Measurements from ENCODE around the gene SPDYE2.
A peak's percentile ranks its signal among the peaks of the same experiment; 100 is the strongest.
"Not testable (repeated sequence)": the region's sequence is repeated elsewhere in the genome, so short reads cannot be mapped to it uniquely, and the experiment has no call there.

Gene SPDYE2

DNA sequence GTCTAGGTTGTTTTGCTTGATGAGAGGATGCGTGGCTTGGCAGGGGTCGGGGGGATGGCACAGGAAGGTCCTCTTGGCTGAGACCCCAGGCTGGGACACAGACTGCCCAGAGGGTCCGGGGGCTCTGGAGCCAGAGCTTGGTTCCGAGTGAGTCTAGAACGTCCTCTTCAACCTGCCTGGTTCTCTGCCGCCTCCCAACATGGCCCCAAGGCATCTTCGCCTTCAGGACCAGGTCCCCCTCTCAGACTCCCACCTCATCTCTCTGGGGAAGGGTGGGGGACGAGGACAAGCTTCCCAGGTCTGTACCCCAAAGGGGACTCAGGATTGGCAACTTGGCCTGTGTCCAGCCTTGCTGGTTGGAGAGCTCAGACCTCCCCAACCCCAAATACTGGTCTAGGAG lies 8.9 kb upstream of the SPDYE2 start:
- not testable (repeated sequence) for DNase-seq

DNA sequence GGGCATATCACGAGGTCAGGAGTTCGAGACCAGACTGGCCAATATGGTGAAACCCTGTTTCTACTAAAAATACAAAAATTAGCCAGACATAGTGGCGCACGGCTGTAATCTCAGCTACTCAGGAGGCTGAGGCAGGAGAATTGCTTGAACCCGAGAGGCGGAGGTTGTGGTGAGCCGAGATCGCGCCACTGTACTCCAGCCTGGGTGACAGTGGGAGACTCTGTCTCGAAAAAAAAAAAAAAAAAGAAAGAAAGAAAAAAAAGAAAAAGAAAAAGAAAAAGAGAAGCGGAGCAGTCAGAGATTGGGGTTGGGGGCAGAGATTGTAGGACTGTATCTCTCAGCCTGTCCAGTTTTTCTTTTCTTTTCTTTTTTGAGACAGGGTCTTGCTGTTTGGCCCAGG lies 8.3 kb upstream of the SPDYE2 start:
- not testable (repeated sequence) for DNase-seq

DNA sequence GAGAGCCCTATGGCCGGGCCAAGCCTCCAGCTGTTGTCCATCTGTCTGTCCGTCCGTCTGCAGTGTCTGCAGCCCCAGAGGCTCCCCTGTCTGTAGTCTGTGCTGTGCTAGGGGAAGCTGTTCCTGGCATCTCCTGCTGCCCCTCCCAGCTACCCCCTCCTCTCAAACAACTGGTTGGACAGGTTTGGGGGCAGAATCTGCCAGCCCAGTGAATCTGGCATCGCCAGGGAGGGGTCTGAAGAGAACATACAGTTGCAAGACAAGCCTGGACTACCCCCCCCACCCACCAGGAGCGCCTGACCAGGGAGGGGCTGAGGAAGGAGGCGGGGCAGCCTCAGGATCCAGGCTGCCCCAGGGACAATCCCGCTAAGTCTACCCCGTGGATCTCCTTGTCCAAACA lies 7.4 kb upstream of the SPDYE2 start, which contains the start of gene UPK3BL2:
TSS of gene UPK3BL2 (minus strand) at position 101 of the 400 bp plus-strand sequence. CDS start at position 41, 60 bp downstream.
- DNase-seq: not testable (repeated sequence)

DNA sequence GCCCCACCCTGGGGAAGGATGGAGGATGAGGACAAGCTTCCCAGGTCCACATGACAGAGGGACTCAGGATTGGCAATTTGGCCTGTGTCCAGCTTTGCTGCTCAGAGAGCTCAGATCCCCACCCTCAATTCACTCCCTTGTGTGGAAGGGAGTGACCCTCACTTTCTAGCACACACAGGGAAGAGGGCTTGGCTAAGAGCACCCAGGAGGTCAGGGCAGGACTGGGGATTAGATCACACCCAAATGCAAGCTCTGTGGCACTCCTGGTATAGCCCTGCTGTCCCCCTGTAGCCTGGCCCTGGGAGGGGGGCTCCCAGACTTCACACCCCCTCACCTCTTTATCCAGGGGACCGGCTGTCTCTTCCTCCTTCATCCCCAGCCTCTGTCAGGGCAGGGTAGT lies 6.7 kb upstream of the SPDYE2 start:
- DNase-seq: not testable (repeated sequence)

DNA sequence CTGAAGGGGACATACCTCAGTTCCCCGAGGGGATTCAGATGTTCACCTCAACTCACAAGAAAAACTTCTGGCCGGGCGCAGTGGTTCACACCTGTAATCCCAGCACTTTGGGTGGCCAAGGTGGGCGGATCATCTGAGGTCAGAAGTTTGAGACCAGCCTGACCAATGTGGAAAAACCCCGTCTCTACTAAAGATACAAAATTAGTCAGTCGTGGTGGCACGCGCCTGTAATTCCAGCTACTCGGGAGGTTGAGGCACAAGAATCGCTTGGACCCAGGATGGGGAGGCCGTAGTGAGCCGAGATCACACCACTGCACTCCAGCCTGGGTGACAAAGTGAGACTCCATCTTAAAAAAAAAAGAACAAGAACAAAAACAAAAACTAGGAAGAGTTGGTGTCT lies 5.7 kb upstream of the SPDYE2 start:
- not testable (repeated sequence) for DNase-seq

- not testable (repeated sequence) for DNase-seq
Observed at GRCh38 chr7:102546353-102546752, 4.7 kb upstream of the SPDYE2 start.

DNA sequence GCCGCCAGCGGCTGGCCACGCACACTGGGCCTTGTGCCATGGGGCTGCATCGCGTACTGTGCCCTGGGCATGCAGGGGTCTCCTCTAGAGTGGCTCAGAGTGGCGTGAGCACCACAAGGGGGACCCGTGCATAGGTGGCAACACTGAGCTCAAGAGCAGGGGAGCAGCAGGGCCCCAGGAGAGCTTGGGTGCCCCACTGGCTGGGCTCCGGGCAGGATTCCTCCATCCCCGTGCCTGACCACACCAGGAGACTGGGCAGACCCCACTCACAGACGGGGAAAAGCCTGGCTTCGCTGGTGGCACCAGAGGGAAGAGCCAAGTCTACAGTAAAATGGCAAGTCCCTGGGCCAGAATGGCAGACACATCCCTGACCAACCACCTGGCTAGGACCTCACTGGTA lies 17.6 kb downstream of the SPDYE2 start:
- not testable (repeated sequence) for DNase-seq

DNA sequence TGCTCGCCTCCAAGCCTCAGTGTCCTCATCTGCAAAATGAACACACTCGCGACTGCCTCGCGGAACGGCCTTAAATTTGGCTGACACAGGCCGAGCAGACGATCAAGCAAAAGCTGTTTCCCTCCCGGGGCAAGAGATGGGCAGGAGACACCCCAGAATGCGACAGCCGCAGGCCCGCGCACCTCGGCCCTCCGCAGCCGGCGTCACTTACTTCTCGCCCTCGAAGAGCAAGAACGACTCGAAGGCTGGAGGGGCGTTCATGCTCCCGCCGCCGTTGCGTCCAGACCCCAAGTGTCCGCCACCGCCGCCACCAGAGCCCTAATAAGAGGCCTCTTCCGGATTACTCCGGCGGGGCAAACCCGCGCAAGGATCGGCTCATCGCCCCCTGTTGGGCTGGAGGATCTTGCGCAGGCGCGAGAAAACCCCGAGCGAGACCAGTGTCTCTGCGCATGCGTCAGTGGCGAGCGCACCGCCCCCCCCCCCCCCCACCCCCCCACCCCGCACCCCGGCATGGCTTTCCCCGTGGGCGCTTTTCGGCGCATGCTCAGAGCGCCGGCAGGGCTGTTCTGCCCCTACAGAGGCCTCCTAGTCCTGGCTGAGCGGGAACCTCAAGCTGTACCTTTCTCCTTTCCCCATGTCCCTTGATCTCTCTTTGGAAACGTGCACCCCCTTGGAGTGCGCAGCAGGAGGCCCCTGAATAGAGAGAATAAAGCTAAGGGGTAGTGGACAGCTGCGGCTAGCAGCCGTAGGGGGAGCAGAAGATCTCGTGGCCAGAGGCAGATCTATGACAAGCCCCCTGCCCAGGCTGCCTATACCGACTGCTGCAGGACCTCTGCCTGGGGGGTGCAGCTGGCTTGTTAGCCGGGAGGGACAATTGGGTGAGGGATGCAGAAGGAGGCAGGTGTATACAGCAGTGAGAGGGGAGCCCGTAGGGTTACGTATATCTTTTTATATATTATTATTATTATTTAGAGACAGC lies 21.5 kb downstream of the SPDYE2 start, which contains the start of gene POLR2J3:
TSS of gene POLR2J3 (minus strand) at position 323 of the 979 bp plus-strand sequence. CDS start at position 261, 62 bp downstream.
- DNase-seq: peak; percentile 99

DNA sequence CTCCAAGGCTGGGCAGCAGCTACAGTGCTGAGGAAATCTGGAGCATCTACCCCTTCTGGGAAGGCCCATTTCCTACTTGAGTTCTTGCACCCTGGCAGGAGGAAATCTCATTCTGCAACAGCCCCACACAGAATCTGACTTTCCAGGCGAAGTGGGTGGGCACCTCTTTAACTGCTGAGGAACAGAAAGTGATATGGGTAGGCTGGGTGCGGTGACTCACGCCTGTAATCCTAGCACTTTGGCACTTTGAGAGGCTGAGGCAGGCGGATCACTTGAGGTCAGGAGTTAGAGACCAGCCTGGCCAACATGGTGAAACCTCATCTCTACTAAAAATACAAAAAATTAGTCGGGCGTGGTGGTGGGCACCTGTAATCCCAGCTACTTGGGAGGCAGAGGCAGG lies 23.6 kb downstream of the SPDYE2 start:
- DNase-seq: not testable (repeated sequence)

- not testable (repeated sequence) for DNase-seq
Observed at GRCh38 chr7:102576363-102576762, 25.3 kb downstream of the SPDYE2 start.

GRCh38 chr7:102577315-102578240 lies 26.6 kb downstream of the SPDYE2 start:
- not testable (repeated sequence) for DNase-seq

GRCh38 chr7:102578486-102578885 lies 27.5 kb downstream of the SPDYE2 start:
- not testable (repeated sequence) for DNase-seq

- DNase-seq: not testable (repeated sequence)
Observed at GRCh38 chr7:102581722-102582121, 30.7 kb downstream of the SPDYE2 start.

GRCh38 chr7:102583495-102583894 lies 32.5 kb downstream of the SPDYE2 start:
- not testable (repeated sequence) for DNase-seq

GRCh38 chr7:102589857-102590256 lies 38.8 kb downstream of the SPDYE2 start:
- DNase-seq: not testable (repeated sequence)

- DNase-seq: not testable (repeated sequence)
Observed at GRCh38 chr7:102592477-102593019, 41.5 kb downstream of the SPDYE2 start.

GRCh38 chr7:102593637-102594334 lies 42.8 kb downstream of the SPDYE2 start:
- not testable (repeated sequence) for DNase-seq

GRCh38 chr7:102596036-102596435 lies 45.0 kb downstream of the SPDYE2 start:
- not testable (repeated sequence) for DNase-seq

DNA sequence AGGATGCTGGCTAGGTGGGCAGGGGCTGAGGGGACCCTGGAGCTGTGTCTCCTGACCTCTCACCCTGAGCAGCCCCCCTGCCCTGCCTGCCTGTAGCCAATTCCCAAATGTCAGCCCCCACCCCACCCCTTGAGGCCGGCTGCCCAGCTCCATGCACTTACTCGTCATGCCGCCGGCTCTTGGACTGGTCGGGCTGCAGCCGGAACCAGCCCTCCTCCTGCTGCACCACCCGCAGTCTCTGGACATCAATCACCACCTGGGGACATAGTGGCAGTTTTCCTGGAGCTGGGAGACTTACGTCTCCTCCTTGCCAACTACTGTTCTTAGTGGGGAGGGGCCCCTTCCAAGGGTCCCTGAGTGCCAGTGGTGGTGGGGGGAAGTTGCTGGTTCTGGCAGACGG lies 48.7 kb downstream of the SPDYE2 start:
- DNase-seq: not testable (repeated sequence)

GRCh38 chr7:102602317-102602716 lies 51.3 kb downstream of the SPDYE2 start:
- not testable (repeated sequence) for DNase-seq

DNA sequence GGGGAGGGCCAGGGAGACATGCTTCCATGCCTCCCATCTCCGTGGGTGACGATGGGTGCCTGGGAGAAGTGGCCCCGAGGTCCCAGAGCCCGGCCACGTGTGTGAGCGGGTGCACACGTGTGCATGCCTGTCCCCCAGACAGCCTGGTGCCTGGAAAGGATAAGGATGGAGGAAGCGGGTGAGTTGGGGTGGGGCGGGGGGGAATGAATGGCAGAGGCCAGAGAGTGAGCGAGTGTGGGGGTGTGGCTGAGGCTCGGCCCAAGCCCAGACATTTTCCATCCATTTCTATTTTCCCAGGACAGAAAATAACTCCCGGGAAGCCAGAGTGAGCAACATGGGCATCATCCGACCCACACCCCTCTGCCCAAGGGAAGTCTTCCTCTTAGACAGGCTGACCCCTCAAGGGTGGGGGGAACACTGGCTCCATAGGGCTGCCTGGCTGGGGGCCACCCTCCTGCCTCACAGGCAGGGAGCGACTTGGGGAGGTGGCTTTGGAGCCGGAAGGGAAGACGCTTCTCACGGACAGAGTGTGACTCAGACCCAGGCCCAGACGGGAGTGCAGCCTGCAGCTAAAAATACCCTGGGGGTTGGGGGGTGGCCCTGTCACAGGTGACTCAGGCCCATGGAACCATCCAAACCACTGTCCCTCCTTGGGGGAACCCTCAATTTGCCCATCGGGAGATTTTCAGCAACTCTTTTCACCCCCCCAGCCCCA lies 53.6 kb downstream of the SPDYE2 start:
- DNase-seq: not testable (repeated sequence)
